ENCODE measurements around the gene CWH43.

Gene CWH43

GRCh38 chr4:48986654-48987164 lies 634 bp downstream of the CWH43 start:
- H3K4me3 ChIP-seq (ENCODE audit: low read depth, low read length) = no peak overlapping the region
- DNase-seq (ENCODE audit: low read depth) = no peak
- no peak for TF ChIP-seq CTCF (IDR thresholded peaks at IDR 0.05; ENCODE audit: control insufficient read depth, extremely low read depth, insufficient read depth)

- DNase-seq (ENCODE audit: low read depth) = no peak
- no peak overlapping the region for H3K4me3 ChIP-seq (ENCODE audit: low read depth, low read length)
- TF ChIP-seq CTCF (IDR thresholded peaks at IDR 0.05; ENCODE audit: control insufficient read depth, extremely low read depth, insufficient read depth) = no peak
These were observed 3.6 kb downstream of the CWH43 start for GRCh38 chr4:48989461-48990203.

GRCh38 chr4:48991357-48991756 lies 5.3 kb downstream of the CWH43 start:
- peak; percentile 45 for DNase-seq (ENCODE audit: low read depth)
- H3K4me3 ChIP-seq (ENCODE audit: low read depth, low read length) = no peak overlapping the region
- TF ChIP-seq CTCF (IDR thresholded peaks at IDR 0.05; ENCODE audit: control insufficient read depth, extremely low read depth, insufficient read depth) = no peak

- TF ChIP-seq CTCF (IDR thresholded peaks at IDR 0.05; ENCODE audit: control insufficient read depth, extremely low read depth, insufficient read depth) = no peak
- H3K4me3 ChIP-seq (ENCODE audit: low read depth, low read length) = no peak overlapping the region
- DNase-seq (ENCODE audit: low read depth) = peak; percentile 70
These were observed 11.9 kb downstream of the CWH43 start for GRCh38 chr4:48997962-48998361.

- no peak overlapping the region for H3K4me3 ChIP-seq (ENCODE audit: low read depth, low read length)
- no peak for TF ChIP-seq CTCF (IDR thresholded peaks at IDR 0.05; ENCODE audit: control insufficient read depth, extremely low read depth, insufficient read depth)
- DNase-seq (ENCODE audit: low read depth) = no peak
These were observed 12.4 kb downstream of the CWH43 start for GRCh38 chr4:48998440-48998839.

- DNase-seq (ENCODE audit: low read depth) = no peak
- TF ChIP-seq CTCF (IDR thresholded peaks at IDR 0.05; ENCODE audit: control insufficient read depth, extremely low read depth, insufficient read depth) = no peak
These were observed 14.7 kb downstream of the CWH43 start for GRCh38 chr4:49000806-49001205.

GRCh38 chr4:49002931-49003330 lies 16.9 kb downstream of the CWH43 start:
- no peak overlapping the region for H3K4me3 ChIP-seq (ENCODE audit: low read depth, low read length)
- no peak for DNase-seq (ENCODE audit: low read depth)
- TF ChIP-seq CTCF (IDR thresholded peaks at IDR 0.05; ENCODE audit: control insufficient read depth, extremely low read depth, insufficient read depth) = no peak

More at GRCh38 chr4:49000806-49001205, 14.7 kb downstream of the CWH43 start:
- no peak overlapping the region for H3K4me3 ChIP-seq (ENCODE audit: low read depth, low read length)

All from LNCaP clone FGC (cell line).